HCT116 (cell line): ENCODE data around the gene EYA2. TPM values are rescaled to one million over a fixed set of nuclear protein-coding genes. Genes with fewer than 3 reads are reported as not detected.

Experiments used
- ATAC-seq: fragments of 200-7000 bp; cut with Tn5 transposase; 2 replicates; pipeline ENCODE4 v1.9.1; 2020; ENCODE audit warnings: mild to moderate bottlenecking, moderate library complexity
- BruUV-seq: library from RNA; stranded (reverse); fragments of 400-500 nt; replicated peaks from 2 replicates; lab custom pipeline; 2021; lab: Mats Ljungman, UMichigan
- CTCF ChIA-PET: fragments of 300-600 bp; sonication (Branson Sonifier 250); formaldehyde crosslinking; loops from one replicate; lab custom pipeline; 2021; ENCODE audit warnings: antibody characterized with exemption; lab: Charles Lee
- POLR2A ChIA-PET: fragments of 300-600, 350-600 bp; sonication (Branson Sonifier 250); formaldehyde crosslinking; loops from one replicate; lab custom pipeline; 2021; ENCODE audit warnings: antibody characterized with exemption; lab: Charles Lee
- RAD21 ChIA-PET, 2 experiments: fragments of 300-600 bp; sonication (Branson Sonifier 250); formaldehyde crosslinking; loops; one replicate each; lab custom pipeline; 2023; ENCODE audit warnings: low total read pairs in 2 of 2; ENCODE audit not compliant: uncharacterized antibody in 2 of 2, unreplicated experiment in 2 of 2, low non-redundant PET in 1 of 2; lab: Charles Lee
- DNase-seq: peaks from one replicate; pipeline ENCODE4 v3.0.0-alpha.2; 2010; ENCODE audit warnings: low read depth, low spot score
- H2AFZ ChIP-seq: fragments of 200-600 bp; shearing (Covaris generic), sonication (generic); 2 replicates; pipeline ENCODE4 v1.6.1; 2017; ENCODE audit warnings: low read depth, mixed run types, mixed read lengths, antibody characterized with exemption, low read length; ENCODE audit not compliant: poor library complexity, severe bottlenecking
- H3K27ac ChIP-seq: 2 replicates; pipeline ENCODE4 v1.5.1; 2012; ENCODE audit warnings: low read depth, low read length
- H3K27me3 ChIP-seq: fragments of 200-600 bp; sonication (generic); 2 replicates; pipeline ENCODE4 v1.6.1; 2016; ENCODE audit warnings: mixed run types, low read length, mixed read lengths; ENCODE audit not compliant: insufficient read depth
- H3K36me3 ChIP-seq, 2 experiments: fragments of 200-500 bp in 1 of 2; fragments of 200-600 bp in 1 of 2; sonication (Bioruptor generic) in 1 of 2; sonication (generic) in 1 of 2; 2 replicates each; pipeline versions ENCODE4 v1.5.1 to v1.6.1; 2014 to 2016; ENCODE audit warnings: low read length in 2 of 2, inconsistent platforms in 1 of 2, mixed read lengths in 1 of 2, mixed run types in 1 of 2; ENCODE audit not compliant: insufficient read depth in 2 of 2, control insufficient read depth in 1 of 2
- H3K4me1 ChIP-seq, 2 experiments: fragments of 200-600 bp in 1 of 2; sonication (generic) in 1 of 2; 2 replicates each; pipeline versions ENCODE4 v1.5.1 to v1.6.1; 2012 to 2017; ENCODE audit warnings: low read length in 2 of 2, inconsistent platforms in 1 of 2, mild to moderate bottlenecking in 1 of 2, mixed read lengths in 1 of 2, mixed run types in 1 of 2, moderate library complexity in 1 of 2; ENCODE audit not compliant: insufficient read depth in 2 of 2, control insufficient read depth in 1 of 2
- H3K4me2 ChIP-seq: fragments of 200-600 bp; sonication (generic); 2 replicates; pipeline ENCODE4 v1.6.1; 2017; ENCODE audit warnings: mixed run types, low read length, mixed read lengths
- H3K4me3 ChIP-seq, 2 experiments: fragments of 200-600 bp in 1 of 2; sonication (generic) in 1 of 2; replicated peaks in 1 of 2; 2 replicates each; pipeline ENCODE4 v1.5.1; 2011 to 2016; ENCODE audit warnings: low read length in 2 of 2, control low read depth in 1 of 2, low read depth in 1 of 2, mild to moderate bottlenecking in 1 of 2, mixed read lengths in 1 of 2, mixed run types in 1 of 2
- H3K79me2 ChIP-seq: fragments of 200-600 bp; sonication (generic); 2 replicates; pipeline ENCODE4 v1.6.1; 2017; ENCODE audit warnings: mild to moderate bottlenecking, mixed run types, low read length, moderate library complexity, mixed read lengths; ENCODE audit not compliant: insufficient read depth
- H3K9ac ChIP-seq: fragments of 200-600 bp; sonication (generic); 2 replicates; pipeline ENCODE4 v1.6.1; 2016; ENCODE audit warnings: low read length, mixed read lengths
- H3K9me2 ChIP-seq: fragments of 200-600 bp; sonication (generic), shearing (Covaris generic); 2 replicates; pipeline ENCODE4 v1.6.1; 2017; ENCODE audit warnings: mixed run types, mild to moderate bottlenecking, moderate library complexity; ENCODE audit not compliant: insufficient read depth
- H3K9me3 ChIP-seq, 2 experiments: fragments of 200-500 bp in 1 of 2; fragments of 200-600 bp in 1 of 2; sonication (Bioruptor generic) in 1 of 2; sonication (generic) in 1 of 2; 2 replicates each; pipeline ENCODE4 v1.6.1; 2014 to 2017; ENCODE audit warnings: low read length in 2 of 2, mixed read lengths in 2 of 2, inconsistent platforms in 1 of 2, low read depth in 1 of 2, mild to moderate bottlenecking in 1 of 2, mixed run types in 1 of 2, moderate library complexity in 1 of 2; ENCODE audit not compliant: control insufficient read depth in 1 of 2, insufficient read depth in 1 of 2
- H4K20me1 ChIP-seq: fragments of 200-600 bp; sonication (generic), shearing (Covaris generic); 2 replicates; pipeline ENCODE4 v1.6.1; 2017; ENCODE audit warnings: mixed run types, mild to moderate bottlenecking, moderate library complexity; ENCODE audit not compliant: insufficient read depth
- CBX3 ChIP-seq: IDR thresholded peaks from 2 replicates; pipeline ENCODE4 v1.6.1; 2012; ENCODE audit warnings: low read depth
- CTCF ChIP-seq, 3 experiments: fragments of 200-600 bp in 1 of 3; sonication (generic) in 1 of 3; IDR thresholded peaks in 2 of 3; conservative IDR thresholded peaks in 1 of 3; 2 replicates each; pipeline ENCODE4 v1.5.1; 2012 to 2017; ENCODE audit warnings: low read depth in 2 of 3, low read length in 2 of 3, antibody characterized with exemption in 1 of 3, borderline replicate concordance in 1 of 3, control low read depth in 1 of 3, mild to moderate bottlenecking in 1 of 3, mixed read lengths in 1 of 3, mixed run types in 1 of 3, moderate library complexity in 1 of 3; ENCODE audit not compliant: insufficient read depth in 1 of 3
- ELF1 ChIP-seq: IDR thresholded peaks from 2 replicates; pipeline ENCODE4 v1.6.1; 2012; ENCODE audit warnings: low read depth, borderline replicate concordance
- EZH2 ChIP-seq: fragments of 200-600 bp; sonication (generic); IDR thresholded peaks from 2 replicates; pipeline ENCODE4 v1.6.1; 2017; ENCODE audit warnings: antibody characterized with exemption, mixed run types
- EZH2phosphoT487 ChIP-seq: fragments of 200-600 bp; IDR thresholded peaks from 2 replicates; pipeline ENCODE4 v1.6.1; 2018; ENCODE audit warnings: antibody characterized with exemption, borderline replicate concordance
- FOSL1 ChIP-seq: IDR thresholded peaks from 2 replicates; pipeline ENCODE4 v1.6.1; 2012; ENCODE audit warnings: low read depth
- JUND ChIP-seq: IDR thresholded peaks from 2 replicates; pipeline ENCODE4 v1.6.1; 2012
- POLR2A ChIP-seq: IDR thresholded peaks from 2 replicates; pipeline ENCODE4 v1.7.0; 2011; ENCODE audit warnings: borderline replicate concordance; ENCODE audit not compliant: insufficient read depth, insufficient read length; ENCODE audit errors: extremely low read depth
- SIN3A ChIP-seq: IDR thresholded peaks from 2 replicates; pipeline ENCODE4 v1.6.1; 2012; ENCODE audit warnings: low read depth
- SRF ChIP-seq: IDR thresholded peaks from 2 replicates; pipeline ENCODE4 v1.6.1; 2012; ENCODE audit warnings: low read depth
- YY1 ChIP-seq: IDR thresholded peaks from 2 replicates; pipeline ENCODE4 v1.6.1; 2011; ENCODE audit warnings: low read length, low read depth, moderate library complexity, mild to moderate bottlenecking; ENCODE audit not compliant: insufficient replicate concordance; ENCODE audit errors: extremely low read depth
- intact Hi-C: fragments of 100-400 bp; cut with micrococcal nuclease; formaldehyde crosslinking; loops from 2 replicates; pipeline ENCODE4 v1.10.0; 2022
- total RNA-seq: library from RNA; stranded (reverse); gene quantifications from one replicate; pipeline ENCODE4 v1.2.1, GENCODE V29; 2021; ENCODE audit not compliant: unreplicated experiment

EYA2 gene
- total RNA-seq, 1 experiment from 2014 or later = not detected

- H2AFZ ChIP-seq = no peak overlapping the region
- no peaks in the 10 kb centered on the region for H3K9me3 ChIP-seq
- ATAC-seq (no peak), DNase-seq (no peak)
- H3K27me3 ChIP-seq = no peaks in the 10 kb centered on the region
- H3K79me2 ChIP-seq = no peaks in the 10 kb centered on the region
- ChIA-PET POLR2A (no interaction called here), RAD21 (no interaction called here), CTCF (no interaction called here)
- intact Hi-C loops = no loop called here
- H3K9me2 ChIP-seq = no peaks in the 10 kb centered on the region
- peaks cover 0 to 5% of the 10 kb centered on the region in 2 experiments; a peak in 2 of 4 replicates for H3K4me1 ChIP-seq
- no peak overlapping the region for H3K9ac ChIP-seq
- BruUV-seq = no TSS peak
- no peak overlapping the region for H3K4me2 ChIP-seq
- H3K36me3 ChIP-seq = no peaks in the 10 kb centered on the region
- H3K4me3 ChIP-seq = no peak overlapping the region
- H3K27ac ChIP-seq = no peak overlapping the region
- TF ChIP-seq ELF1 = no peak
- TF ChIP-seq FOSL1 = no peak
- no peak for TF ChIP-seq CBX3
- TF ChIP-seq JUND = no peak
- no peak for TF ChIP-seq SIN3A
- TF ChIP-seq EZH2 = no peak
- TF ChIP-seq SRF = no peak
- TF ChIP-seq POLR2A = no peak
- no peak for TF ChIP-seq YY1
- no peak for TF ChIP-seq EZH2phosphoT487
- TF ChIP-seq CTCF (IDR thresholded peaks at IDR 0.05 in 2 of 3, conservative IDR thresholded peaks at IDR 0.05 in 1 of 3; ENCODE audit: borderline replicate concordance in 1 of 3, insufficient read depth in 1 of 3, low read depth in 2 of 3, low read length in 2 of 3) = no peak
- H4K20me1 ChIP-seq = no peaks in the 10 kb centered on the region
Measured at GRCh38 chr20:47179267-47179666, 284.6 kb downstream of the EYA2 start.
